OCI-LY7 (cell line): ENCODE measurements around the gene TRAF2. TPM values are rescaled to one million over a fixed set of nuclear protein-coding genes. Genes with fewer than 3 reads are reported as not detected.
"Not testable (repeated sequence)": the region's sequence is repeated elsewhere in the genome, so short reads cannot be mapped to it uniquely, and the experiment has no call there.

Experiments used
- BruUV-seq: library from RNA; stranded (reverse); fragments of 400-500 nt; replicated peaks from 2 replicates; lab custom pipeline; 2021; lab: Mats Ljungman, UMichigan
- CTCF ChIA-PET: fragments of 300-600 bp; sonication (Branson Sonifier 250); formaldehyde crosslinking; loops from one replicate; lab custom pipeline; 2022; ENCODE audit warnings: antibody characterized with exemption; ENCODE audit not compliant: unreplicated experiment; lab: Charles Lee
- POLR2A ChIA-PET: fragments of 300-600 bp; sonication (Branson Sonifier 250); formaldehyde crosslinking; loops from one replicate; lab custom pipeline; 2022; ENCODE audit warnings: antibody characterized with exemption; lab: Charles Lee
- DNase-seq: peaks from one replicate; pipeline ENCODE4 v3.0.0-alpha.2; 2015; ENCODE audit warnings: low spot score
- H2AFZ ChIP-seq: fragments of 200-600 bp; sonication (generic), shearing (Covaris generic); 2 replicates; pipeline ENCODE4 v1.6.1; 2014; ENCODE audit warnings: mild to moderate bottlenecking, antibody characterized with exemption, low read length, moderate library complexity
- H3K27ac ChIP-seq: fragments of 200-600 bp; sonication (generic); 2 replicates; pipeline ENCODE4 v1.5.1; 2014; ENCODE audit warnings: mixed run types, low read depth, mild to moderate bottlenecking, moderate library complexity, low read length, inconsistent platforms; ENCODE audit not compliant: poor library complexity, severe bottlenecking
- H3K36me3 ChIP-seq: fragments of 200-600 bp; sonication (generic); 2 replicates; pipeline ENCODE4 v1.6.1; 2014; ENCODE audit warnings: mild to moderate bottlenecking, antibody characterized with exemption, low read length, moderate library complexity, mixed read lengths; ENCODE audit not compliant: insufficient read depth
- H3K4me1 ChIP-seq: fragments of 200-600 bp; sonication (generic); 2 replicates; pipeline ENCODE4 v1.5.1; 2014; ENCODE audit warnings: mild to moderate bottlenecking, low read length; ENCODE audit not compliant: insufficient read depth, poor library complexity, severe bottlenecking
- H3K4me2 ChIP-seq: fragments of 200-600 bp; sonication (generic); 2 replicates; pipeline ENCODE4 v1.6.1; 2014; ENCODE audit warnings: mild to moderate bottlenecking, low read length
- H3K4me3 ChIP-seq: fragments of 200-600 bp; sonication (generic); 2 replicates; pipeline ENCODE4 v1.5.1; 2014; ENCODE audit warnings: mild to moderate bottlenecking, low read depth, low read length; ENCODE audit not compliant: poor library complexity, severe bottlenecking
- H3K79me2 ChIP-seq: fragments of 200-600 bp; sonication (generic); 2 replicates; pipeline ENCODE4 v1.6.1; 2016; ENCODE audit warnings: low read depth, mild to moderate bottlenecking, low read length, moderate library complexity, mixed read lengths; ENCODE audit not compliant: insufficient read depth
- H3K9me2 ChIP-seq: fragments of 200-600 bp; sonication (generic); 2 replicates; pipeline ENCODE4 v1.6.1; 2016; ENCODE audit warnings: mild to moderate bottlenecking, low read length, mixed read lengths; ENCODE audit not compliant: insufficient read depth
- H3K9me3 ChIP-seq: fragments of 200-600 bp; sonication (generic); 2 replicates; pipeline ENCODE4 v1.6.1; 2014; ENCODE audit warnings: mild to moderate bottlenecking, mixed run types, low read length, mixed read lengths
- H4K20me1 ChIP-seq: fragments of 200-600 bp; sonication (generic); 2 replicates; pipeline ENCODE4 v1.6.1; 2014; ENCODE audit warnings: mild to moderate bottlenecking, antibody characterized with exemption, low read length, moderate library complexity, mixed read lengths; ENCODE audit not compliant: insufficient read depth
- EZH2phosphoT487 ChIP-seq: fragments of 200-600 bp; sonication (generic); IDR thresholded peaks from 2 replicates; pipeline ENCODE4 v1.6.1; 2018; ENCODE audit warnings: low read depth, borderline replicate concordance, mild to moderate bottlenecking, mixed run types, antibody characterized with exemption, low read length, moderate library complexity, mixed read lengths
- intact Hi-C: fragments of 100-400 bp; cut with micrococcal nuclease; formaldehyde crosslinking; loops from one replicate; pipeline ENCODE4 v1.10.0; 2022; ENCODE audit not compliant: unreplicated experiment
- total RNA-seq, 2 experiments: library from RNA; depleted of rRNA in 1 of 2; stranded (reverse); fragments of >200 nt in 1 of 2; shearing (Covaris generic) in 1 of 2; gene quantifications; 2 replicates each; pipeline ENCODE4 v1.2.3, GENCODE V29; 2014 to 2022
- TF ChIP-seq, protein P1 (sequence below): fragments of 200-600 bp; sonication (generic); conservative IDR thresholded peaks from 2 replicates; pipeline ENCODE4 v1.5.1; 2014; ENCODE audit warnings: mild to moderate bottlenecking, antibody characterized with exemption, low read length, moderate library complexity, mixed read lengths

TRAF2 gene
- total RNA-seq, 2 experiments from 2014 or later, result 31.4 to 40.5 TPM

DNA sequence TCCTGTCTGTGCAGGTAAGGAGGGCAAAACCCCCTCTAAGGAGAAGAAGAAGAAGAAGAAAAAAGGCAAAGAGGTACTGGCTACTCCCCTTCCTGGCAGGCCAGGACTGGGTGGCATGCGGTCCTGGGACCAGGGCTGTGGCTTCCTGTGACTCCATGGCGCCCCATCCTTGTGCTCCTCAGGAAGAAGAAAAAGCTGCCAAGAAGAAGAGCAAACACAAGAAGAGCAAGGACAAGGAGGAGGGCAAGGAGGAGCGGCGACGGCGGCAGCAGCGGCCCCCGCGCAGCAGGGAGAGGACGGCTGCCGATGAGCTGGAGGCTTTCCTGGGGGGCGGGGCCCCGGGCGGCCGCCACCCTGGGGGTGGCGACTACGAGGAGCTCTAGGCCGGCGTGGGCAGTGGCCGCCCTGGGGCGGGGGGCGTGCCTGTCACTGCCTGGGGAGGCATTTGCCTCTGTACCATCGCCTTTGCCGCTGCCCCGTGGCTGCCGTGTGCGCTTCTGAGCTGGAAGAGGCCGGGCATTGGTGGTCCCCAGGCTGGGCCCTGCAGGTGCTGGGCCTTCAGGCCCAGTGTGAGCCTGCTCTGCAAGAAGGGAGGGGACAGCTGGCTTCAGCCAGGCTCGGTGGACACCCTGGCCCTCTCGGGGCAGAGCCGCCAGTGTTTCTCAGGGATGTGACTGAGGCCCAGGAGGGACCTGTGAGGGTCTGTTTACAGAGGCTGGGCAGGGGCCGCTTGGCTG, 46.0 kb upstream of the TRAF2 start:
- Histone ChIP-seq H3K4me3 (no peak overlapping the region), H3K36me3 (peaks cover 45% of the 10 kb centered on the region), H3K27ac (no peak overlapping the region), H3K79me2 (no peaks in the 10 kb centered on the region), H3K4me2 (no peak overlapping the region), H3K9me3 (no peaks in the 10 kb centered on the region), H2AFZ (no peak overlapping the region), H3K4me1 (peaks cover 22% of the 10 kb centered on the region), H3K9me2 (no peaks in the 10 kb centered on the region), H4K20me1 (no peaks in the 10 kb centered on the region)
- TF ChIP-seq, protein P1, sequence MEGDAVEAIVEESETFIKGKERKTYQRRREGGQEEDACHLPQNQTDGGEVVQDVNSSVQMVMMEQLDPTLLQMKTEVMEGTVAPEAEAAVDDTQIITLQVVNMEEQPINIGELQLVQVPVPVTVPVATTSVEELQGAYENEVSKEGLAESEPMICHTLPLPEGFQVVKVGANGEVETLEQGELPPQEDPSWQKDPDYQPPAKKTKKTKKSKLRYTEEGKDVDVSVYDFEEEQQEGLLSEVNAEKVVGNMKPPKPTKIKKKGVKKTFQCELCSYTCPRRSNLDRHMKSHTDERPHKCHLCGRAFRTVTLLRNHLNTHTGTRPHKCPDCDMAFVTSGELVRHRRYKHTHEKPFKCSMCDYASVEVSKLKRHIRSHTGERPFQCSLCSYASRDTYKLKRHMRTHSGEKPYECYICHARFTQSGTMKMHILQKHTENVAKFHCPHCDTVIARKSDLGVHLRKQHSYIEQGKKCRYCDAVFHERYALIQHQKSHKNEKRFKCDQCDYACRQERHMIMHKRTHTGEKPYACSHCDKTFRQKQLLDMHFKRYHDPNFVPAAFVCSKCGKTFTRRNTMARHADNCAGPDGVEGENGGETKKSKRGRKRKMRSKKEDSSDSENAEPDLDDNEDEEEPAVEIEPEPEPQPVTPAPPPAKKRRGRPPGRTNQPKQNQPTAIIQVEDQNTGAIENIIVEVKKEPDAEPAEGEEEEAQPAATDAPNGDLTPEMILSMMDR, result no peak
- no peak for TF ChIP-seq EZH2phosphoT487
- BruUV-seq, result TSS peak; percentile 96
- ChIA-PET POLR2A (no interaction called here), CTCF (no interaction called here)
- intact Hi-C loops, result no loop called here
- no peak for DNase-seq

DNA sequence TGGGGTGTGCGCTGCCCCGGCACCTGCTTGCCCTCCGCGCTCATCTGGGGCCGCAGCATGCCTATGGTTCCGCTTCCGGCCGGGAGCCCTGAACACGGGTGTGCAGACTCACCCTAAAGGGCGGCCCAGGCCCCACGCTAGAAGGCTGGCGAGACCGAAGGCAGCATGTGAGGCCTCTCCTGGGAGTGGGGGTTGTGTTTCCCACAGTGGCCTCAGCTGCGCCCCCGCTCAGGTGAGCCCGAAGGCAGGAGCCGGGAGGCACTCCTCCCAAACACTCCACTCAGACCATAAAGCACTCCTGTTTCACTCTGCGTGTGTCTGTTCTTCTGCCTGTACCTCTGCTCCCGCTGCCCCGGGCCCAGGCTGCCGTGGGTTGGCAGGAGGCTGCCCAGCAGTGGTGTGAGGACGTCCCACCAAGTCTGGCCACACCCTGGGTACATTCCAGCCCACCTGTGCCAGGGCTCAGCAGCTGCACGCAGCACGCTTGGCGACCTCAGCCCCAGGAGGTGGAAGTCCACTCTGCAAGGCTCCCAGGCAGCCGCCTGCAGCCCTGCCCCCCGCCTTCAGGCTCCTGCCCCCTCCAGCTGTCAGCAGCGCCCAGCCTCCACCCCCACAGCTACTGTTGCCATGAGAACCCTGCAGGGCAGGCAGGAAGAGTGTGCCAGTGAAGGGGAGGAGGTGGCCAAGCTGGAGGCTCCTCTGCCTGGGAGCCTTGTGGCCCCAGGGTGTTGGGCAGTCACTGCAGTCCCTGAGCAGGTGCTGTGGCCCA, 45.3 kb upstream of the TRAF2 start:
- intact Hi-C loops, result no loop called here
- no TSS peak for BruUV-seq
- DNase-seq, result no peak

DNA sequence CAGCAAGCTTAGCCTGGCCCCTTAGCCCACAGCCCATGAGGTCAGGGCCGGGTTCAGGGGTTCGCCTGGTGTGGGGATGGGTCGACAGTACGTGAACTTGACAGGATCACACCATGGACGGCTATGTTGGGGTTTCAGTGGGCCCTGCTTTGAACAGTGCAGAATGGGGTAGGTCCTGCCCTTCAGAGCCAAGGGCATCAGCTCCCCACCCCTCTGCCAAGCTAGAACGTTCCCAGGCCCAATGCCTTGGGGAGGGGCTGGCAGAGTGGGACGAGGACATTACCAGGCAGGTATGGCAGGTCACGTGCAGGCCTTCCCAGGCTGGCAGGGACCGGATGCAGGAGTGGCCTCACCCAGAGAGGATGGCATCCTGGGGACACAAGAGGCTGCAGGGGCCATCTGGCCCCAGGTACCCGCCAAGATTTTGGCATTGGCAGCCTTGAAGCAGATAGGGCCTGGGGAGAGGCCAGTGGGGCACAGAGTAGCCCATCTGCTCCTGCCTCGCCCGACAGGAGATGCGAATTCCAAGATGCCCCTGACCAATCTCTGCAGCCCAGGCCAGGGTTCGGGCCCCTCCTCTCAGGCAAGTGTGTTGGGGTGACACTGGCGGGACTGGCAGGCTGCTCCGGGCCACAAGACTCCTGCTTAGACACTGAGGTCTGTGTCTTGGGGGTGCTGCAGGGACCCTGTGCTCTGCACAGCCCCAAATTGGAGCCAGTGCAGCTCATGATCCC, 44.5 kb upstream of the TRAF2 start:
- H3K9me2 ChIP-seq, H3K4me3 ChIP-seq, H3K9me3 ChIP-seq, H3K79me2 ChIP-seq, intact Hi-C loops, DNase-seq, H4K20me1 ChIP-seq, CTCF ChIA-PET, H3K27ac ChIP-seq, H2AFZ ChIP-seq, BruUV-seq: not testable (repeated sequence)
- POLR2A ChIA-PET, result interaction anchor here (1.2 kb wide), 1 partner anchor 34 kb away, joined by 3 read pairs; the partner anchor contains the start of gene RABL6
- H3K4me1 ChIP-seq, result peaks cover 22% of the 10 kb centered on the region
- H3K4me2 ChIP-seq, result peak overlapping the region; percentile 100
- peaks cover 39% of the 10 kb centered on the region for H3K36me3 ChIP-seq

More for the DNA sequence above, 45.3 kb upstream of the TRAF2 start:
- H3K79me2 ChIP-seq, result no peaks in the 10 kb centered on the region
- no peak overlapping the region for H2AFZ ChIP-seq
- no peak overlapping the region for H3K4me3 ChIP-seq
- H3K9me3 ChIP-seq, result no peaks in the 10 kb centered on the region
- no peaks in the 10 kb centered on the region for H4K20me1 ChIP-seq
- ChIA-PET CTCF (no interaction called here), POLR2A (interaction anchor here (1.2 kb wide), 1 partner anchor 34 kb away, joined by 3 read pairs; the partner anchor contains the start of gene RABL6)
- no peaks in the 10 kb centered on the region for H3K9me2 ChIP-seq
- peaks cover 22% of the 10 kb centered on the region for H3K4me1 ChIP-seq
- no peak overlapping the region for H3K4me2 ChIP-seq
- peaks cover 42% of the 10 kb centered on the region for H3K36me3 ChIP-seq
- TF ChIP-seq EZH2phosphoT487, result no peak
- TF ChIP-seq, protein P1, result no peak
- H3K27ac ChIP-seq, result no peak overlapping the region
